Measurements from ENCODE around the gene STXBP6.
"Not testable (repeated sequence)": the region's sequence is repeated elsewhere in the genome, so short reads cannot be mapped to it uniquely, and the experiment has no call there.

The STXBP6 gene

GRCh38 chr14:24818058-24818822 is 231.7 kb downstream of the STXBP6 start:
- DNase-seq = no peak

- no peak for DNase-seq
Measured at GRCh38 chr14:24817212-24818057, 232.5 kb downstream of the STXBP6 start.

- DNase-seq = no peak
Measured at GRCh38 chr14:24816929-24817211, 233.1 kb downstream of the STXBP6 start.

DNA sequence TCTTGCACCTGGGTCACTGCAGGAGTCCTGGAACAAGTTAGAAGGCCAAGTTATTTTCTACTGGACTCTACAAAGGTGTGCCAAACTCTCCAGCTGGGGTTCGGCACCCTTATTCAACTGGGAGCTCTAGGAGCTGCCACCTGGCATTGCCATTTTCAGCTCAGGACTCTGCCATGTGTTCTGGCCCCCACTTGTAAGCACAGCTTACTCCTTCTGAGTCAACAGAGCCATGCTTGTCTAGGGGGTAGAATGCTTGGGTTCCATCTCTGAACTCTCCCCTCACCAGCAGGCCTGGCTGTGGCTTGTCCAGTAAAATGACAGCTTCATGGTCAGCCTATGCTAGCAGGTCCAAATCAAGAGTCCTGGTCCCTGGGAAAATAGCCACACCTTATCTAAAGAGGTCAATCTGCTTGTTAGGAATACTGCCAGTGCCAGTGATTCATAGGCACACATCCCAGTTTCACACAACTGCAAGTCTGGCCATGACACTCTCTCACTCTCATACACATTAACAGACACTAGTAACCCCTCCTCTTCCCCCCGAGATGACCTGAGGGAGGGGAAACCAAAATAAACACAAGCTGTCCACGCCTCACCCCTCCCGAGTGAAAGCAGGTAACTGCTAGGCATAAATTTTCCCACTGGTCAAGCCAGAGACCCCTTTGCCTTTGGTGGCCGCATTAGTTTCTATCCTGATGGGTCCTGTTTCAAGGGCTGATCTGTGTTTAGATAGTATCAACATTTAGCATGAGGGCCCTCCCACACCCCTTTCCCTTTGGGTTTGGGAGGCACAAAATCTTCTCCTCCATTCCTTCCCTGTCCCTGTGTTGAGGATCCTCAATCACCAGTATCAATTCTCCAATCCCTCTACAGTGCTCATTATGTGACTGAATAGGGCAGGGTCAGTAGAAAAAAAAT is 233.7 kb downstream of the STXBP6 start:
- no peak for DNase-seq

- no peak for DNase-seq
Measured at GRCh38 chr14:24815543-24815942, 234.4 kb downstream of the STXBP6 start.

- DNase-seq = no peak
Measured at GRCh38 chr14:24814944-24815343, 235.0 kb downstream of the STXBP6 start.

- DNase-seq = no peak
Measured at GRCh38 chr14:24814346-24814745, 235.6 kb downstream of the STXBP6 start.

GRCh38 chr14:24813819-24814259 is 236.1 kb downstream of the STXBP6 start:
- DNase-seq = no peak

DNA sequence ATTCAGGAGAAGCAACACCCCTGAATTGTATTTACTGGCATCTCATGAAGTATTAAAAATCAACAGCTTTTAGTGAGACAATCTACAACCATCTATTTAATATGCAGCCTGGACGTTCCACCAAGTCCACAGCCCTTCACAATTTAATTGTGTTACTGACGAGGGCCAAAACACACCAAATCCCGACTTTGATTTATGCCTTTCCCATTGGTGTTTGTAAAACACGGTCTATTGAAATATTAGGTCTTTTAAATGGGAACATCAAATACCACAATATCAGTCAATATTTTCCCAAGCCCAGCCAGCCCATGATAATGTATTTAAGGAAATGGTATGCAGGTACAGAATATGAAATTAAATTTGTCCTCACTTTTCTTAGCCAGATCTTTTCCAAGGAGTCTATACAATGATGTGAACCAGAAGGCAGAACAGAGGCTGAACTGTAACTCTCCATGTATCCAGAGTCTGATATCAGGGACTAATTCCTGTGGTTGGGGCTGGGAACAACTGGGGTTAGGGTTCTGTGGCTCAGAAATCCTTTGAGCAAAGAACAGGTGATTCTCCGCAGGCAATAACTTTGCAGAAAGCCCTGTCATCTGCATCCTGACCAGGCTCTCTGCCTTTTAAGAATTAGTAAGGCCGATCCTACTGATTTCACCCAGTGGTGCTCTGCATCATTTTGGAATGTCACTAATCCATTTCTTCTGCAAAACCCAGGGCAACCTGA is 236.7 kb downstream of the STXBP6 start:
- no peak for DNase-seq

DNA sequence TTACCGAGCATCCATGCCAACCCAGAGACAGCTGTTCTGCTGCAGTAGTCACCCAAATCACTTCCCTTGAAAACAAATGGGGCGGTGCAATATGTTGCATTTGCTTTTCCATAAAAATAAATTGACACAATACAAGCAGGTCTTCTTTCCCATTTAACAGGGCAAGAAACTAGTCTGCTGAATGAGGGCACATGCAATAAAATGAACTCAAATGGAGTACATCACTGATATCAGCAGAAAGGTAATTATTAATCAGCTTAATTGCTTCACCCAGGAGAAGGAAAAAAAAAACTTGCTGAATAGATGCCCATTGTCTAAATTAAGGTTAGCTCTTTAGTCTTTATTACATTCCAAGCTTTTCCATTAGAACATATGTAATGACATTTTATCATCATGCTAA is 240.8 kb downstream of the STXBP6 start:
- no peak for DNase-seq

GRCh38 chr14:24808412-24808811 is 241.5 kb downstream of the STXBP6 start:
- DNase-seq = no peak

DNA sequence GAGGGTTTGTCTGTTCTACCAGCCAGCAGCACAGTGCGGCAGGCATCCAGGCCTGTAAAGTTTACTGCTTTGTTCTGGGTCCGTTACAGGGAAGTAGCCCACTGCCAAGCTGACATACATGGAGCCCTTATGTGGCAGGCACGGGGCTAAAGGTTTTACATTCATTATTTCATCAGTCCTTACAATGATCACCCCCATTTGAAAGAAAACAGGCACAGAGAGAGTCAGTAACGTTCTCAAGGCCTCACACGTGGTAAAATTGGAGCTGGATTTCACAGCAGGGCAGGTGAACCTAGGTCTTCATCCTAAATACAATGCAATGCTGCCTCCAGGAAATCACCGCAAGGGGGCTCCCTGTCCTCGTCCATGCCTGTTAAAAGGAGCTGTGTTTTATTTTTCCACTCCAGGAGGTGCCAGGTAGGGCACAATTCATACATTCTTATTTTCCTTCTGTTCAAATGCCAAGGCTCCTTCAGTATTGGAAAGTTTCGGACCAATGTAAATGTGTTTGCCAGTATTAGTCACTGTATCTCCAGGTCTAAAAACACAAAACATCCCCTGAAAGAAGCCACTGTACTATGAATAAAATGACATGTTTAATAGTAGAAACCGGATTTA is 243.8 kb downstream of the STXBP6 start:
- DNase-seq = no peak

- DNase-seq = no peak
Measured at GRCh38 chr14:24804552-24805212, 245.3 kb downstream of the STXBP6 start.

DNA sequence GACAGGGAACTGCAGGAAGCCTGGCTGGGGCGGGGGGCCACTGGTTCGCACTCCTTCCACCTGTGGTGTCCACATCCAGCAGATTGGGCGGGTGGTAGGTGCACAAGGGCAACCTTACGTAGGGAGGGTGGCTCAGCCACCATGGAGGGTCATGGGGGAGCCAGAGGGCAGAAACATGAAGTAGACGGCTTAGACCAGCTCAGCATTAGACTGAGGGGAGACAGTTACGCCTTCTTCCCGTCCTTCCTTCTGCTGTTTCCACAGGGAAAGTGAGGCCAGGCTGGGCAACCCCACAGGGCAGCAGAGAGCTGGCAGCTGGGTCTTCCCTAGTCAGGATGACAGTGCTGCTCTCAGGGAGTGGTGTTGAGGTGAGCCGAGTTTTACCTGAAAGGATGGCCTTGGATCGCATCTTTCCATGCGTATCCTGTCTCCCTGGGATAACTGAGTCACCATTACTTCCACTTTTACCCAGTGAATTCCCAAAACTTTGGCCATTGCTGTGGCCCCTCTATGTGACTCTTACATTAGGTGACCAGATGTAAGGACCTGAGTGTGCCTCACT is 245.9 kb downstream of the STXBP6 start:
- DNase-seq = no peak

DNA sequence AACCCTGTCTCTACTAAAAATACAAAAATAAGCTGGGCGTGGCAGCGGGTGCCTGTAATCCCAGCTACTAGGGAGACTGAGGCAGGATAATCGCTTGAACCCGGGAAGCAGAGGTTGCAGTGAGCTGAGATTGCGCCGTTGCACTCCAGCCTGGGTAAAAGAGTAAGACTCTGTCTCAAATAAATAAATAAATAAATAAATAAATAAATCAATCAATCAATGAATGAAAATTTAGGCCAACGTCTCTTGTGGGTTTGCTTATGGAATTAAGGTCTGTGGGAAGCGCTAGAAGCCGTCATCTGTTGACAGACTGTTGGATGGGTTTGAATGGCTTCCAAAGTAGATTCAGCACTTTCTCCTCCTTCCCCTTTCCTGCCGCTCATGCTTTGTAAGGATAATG is 246.5 kb downstream of the STXBP6 start:
- not testable (repeated sequence) for DNase-seq

DNA sequence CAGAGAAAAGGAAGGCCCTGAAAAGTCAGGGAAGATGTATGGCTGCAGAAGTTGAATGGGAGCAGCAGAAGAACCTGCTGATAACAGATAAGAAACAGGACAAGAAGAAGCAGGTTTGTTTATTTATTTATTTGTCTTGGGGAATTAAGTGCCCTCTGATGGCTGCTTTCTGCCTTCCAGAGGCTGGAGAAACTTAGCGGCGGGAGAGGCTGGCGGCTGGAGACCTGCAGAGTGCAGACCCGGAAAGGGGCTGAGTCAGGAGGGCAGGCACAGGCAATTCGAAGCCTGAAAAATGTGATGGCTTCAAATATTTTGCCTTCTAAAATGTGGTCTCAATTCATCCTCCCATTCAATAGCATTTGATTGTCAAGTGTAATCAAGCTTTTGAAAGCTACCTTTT is 247.7 kb downstream of the STXBP6 start:
- no peak for DNase-seq

GRCh38 chr14:24801024-24801423 is 248.9 kb downstream of the STXBP6 start:
- DNase-seq = no peak

DNA sequence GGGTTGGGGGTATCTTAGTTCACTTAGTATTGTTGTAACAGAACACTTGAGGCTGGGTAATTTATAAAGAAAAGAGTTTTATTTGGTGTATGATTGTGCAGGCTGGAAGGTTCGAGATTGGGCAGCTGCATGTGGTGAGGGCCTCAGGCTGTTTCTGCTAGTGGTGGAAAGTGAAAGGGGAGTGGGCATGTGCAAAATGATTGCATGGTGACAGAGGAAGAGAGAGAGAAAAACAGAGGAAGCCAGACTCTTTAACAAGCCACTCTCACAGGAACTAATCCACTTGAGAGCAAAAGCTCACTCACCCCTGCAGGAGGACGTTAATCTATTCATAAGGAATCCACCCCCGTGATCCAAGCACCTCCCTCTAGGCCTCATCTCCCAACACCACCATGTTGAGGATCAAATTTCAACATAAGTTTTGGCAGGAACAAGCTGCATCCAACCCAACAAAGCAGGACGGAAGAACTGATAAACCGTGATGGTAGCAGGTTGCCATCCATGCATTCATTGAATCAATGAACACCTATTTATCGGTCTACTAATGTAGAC is 251.0 kb downstream of the STXBP6 start:
- no peak for DNase-seq

DNA sequence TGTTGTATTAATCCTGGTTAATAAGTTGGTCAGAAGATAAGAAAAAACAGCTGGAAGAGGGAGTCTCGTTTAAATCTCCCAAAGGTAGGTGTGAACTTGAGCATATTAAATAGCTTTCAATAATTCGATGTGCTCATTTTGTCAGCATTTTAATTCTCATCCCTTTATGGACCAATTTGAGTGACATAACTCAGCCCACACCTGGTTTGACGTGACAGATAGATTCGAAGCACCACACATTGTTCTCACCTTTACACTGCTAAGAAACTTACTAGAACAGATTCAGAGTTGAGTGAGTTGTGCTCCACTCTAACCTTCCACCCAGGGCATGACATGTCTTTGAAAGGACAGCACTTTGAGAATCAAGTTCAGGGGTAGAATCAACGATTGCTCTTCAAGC is 254.5 kb downstream of the STXBP6 start:
- no peak for DNase-seq

DNA sequence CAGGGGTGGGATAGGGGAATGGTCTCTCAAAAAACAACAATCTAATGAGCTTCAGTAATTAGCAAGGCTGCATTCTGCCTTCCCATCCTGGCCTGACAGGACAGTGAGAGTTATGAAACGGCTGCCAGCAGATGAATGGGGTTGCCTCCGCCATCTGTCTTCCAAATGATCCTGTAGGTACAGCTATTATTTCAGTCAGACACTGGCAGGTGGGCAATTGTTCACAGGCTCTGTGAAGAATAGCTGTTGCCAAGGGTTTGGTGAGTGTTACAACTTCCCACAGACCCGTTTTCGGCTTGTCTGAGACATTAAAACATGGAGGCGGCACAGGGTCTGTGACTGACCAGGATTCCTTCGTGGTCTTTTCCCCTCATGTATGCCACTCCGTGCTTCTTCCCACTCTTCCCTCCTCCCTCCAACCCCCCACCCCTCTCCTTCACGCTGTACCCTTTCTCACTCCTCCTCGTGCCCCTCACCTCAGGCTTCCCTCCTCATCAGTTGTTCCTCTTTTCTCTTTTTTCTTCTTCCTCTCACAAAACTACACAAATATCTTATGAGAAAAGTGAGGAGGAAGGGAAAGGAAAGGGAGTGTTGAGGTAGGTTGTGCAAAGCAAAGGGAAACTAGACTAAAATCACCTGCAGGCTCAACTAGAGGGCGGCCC is 255.2 kb downstream of the STXBP6 start:
- DNase-seq = no peak
